Measurements from ENCODE around the gene TRANK1. TPM values are rescaled to one million over a fixed set of nuclear protein-coding genes. Genes with fewer than 3 reads are reported as not detected.
A peak's percentile ranks its signal among the peaks of the same experiment; 100 is the strongest.

The TRANK1 gene
- total RNA-seq, 6 donors from 2014 or later: 10.6 to 39.8 (median 28.1) TPM

GRCh38 chr3:36991923-36992805 lies 47.3 kb upstream of the TRANK1 start:
- ATAC-seq (ENCODE audit: low FRiP score in 2 of 2): peak in 1 of 2 donors; percentile 7
- Histone ChIP-seq H3K27ac (peak overlapping the region; percentile 95 to 100 (median 99)), H3K27me3 (no peaks in the 10 kb centered on the region), H3K4me1 (peaks cover 42 to 58% (median 49%) of the 10 kb centered on the region in 4 donors), H3K4me3 (peak overlapping the region; percentile 58 to 76 (median 61)), H3K9me3 (no peaks in the 10 kb centered on the region), H3K36me3 (peaks cover 4 to 20% (median 6%) of the 10 kb centered on the region in 4 donors)
- 13 to 14% methylated on average over 17 to 21 of the region's 24 CpGs for WGBS, 2 donors
- peak in 1 of 2 donors; percentile 33 for DNase-seq
- no peak for TF ChIP-seq EP300 (IDR thresholded peaks at IDR 0.05)
- peak in 1 of 6 experiments; percentile 18 for TF ChIP-seq CTCF (IDR thresholded peaks at IDR 0.05)
- no peak for TF ChIP-seq POLR2A (IDR thresholded peaks at IDR 0.05)

GRCh38 chr3:36991147-36991546 lies 46.3 kb upstream of the TRANK1 start:
- no peak for ATAC-seq (ENCODE audit: low FRiP score in 2 of 2)
- TF ChIP-seq EP300 (IDR thresholded peaks at IDR 0.05) (no peak), POLR2AphosphoS5 (IDR thresholded peaks at IDR 0.05) (no peak), POLR2A (IDR thresholded peaks at IDR 0.05) (no peak), CTCF (IDR thresholded peaks at IDR 0.05) (no peak)
- H3K4me1 ChIP-seq: peaks cover 42 to 58% (median 49%) of the 10 kb centered on the region in 4 donors
- WGBS, 2 donors: 58% methylated on average over 3 of the region's 3 CpGs
- H3K36me3 ChIP-seq: peaks cover 4 to 18% (median 9%) of the 10 kb centered on the region in 4 donors
- no peaks in the 10 kb centered on the region for H3K27me3 ChIP-seq
- H3K4me3 ChIP-seq: peak overlapping the region in 3 of 4 donors; percentile 61 to 76 (median 61)
- peak overlapping the region; percentile 95 to 100 (median 99) for H3K27ac ChIP-seq
- no peaks in the 10 kb centered on the region for H3K9me3 ChIP-seq
- DNase-seq: no peak

- Histone ChIP-seq H3K27ac (peak overlapping the region in 2 of 4 donors; percentile 55 to 67), H3K9me3 (no peaks in the 10 kb centered on the region), H3K4me1 (peaks cover 41 to 53% (median 46%) of the 10 kb centered on the region in 4 donors), H3K36me3 (peaks cover 17 to 25% (median 22%) of the 10 kb centered on the region in 4 donors), H3K27me3 (no peaks in the 10 kb centered on the region), H3K4me3 (peak overlapping the region in 2 of 4 donors; percentile 13 to 61)
- TF ChIP-seq CTCF (IDR thresholded peaks at IDR 0.05) (no peak), POLR2A (IDR thresholded peaks at IDR 0.05) (no peak), EP300 (IDR thresholded peaks at IDR 0.05) (no peak), POLR2AphosphoS5 (IDR thresholded peaks at IDR 0.05) (no peak)
- ATAC-seq (ENCODE audit: low FRiP score in 2 of 2) (no peak), DNase-seq (no peak)
Measured at GRCh38 chr3:36989568-36989967, 44.7 kb upstream of the TRANK1 start.

- H3K4me1 ChIP-seq: peaks cover 37 to 48% (median 42%) of the 10 kb centered on the region in 4 donors
- H3K9me3 ChIP-seq: no peaks in the 10 kb centered on the region
- H3K27ac ChIP-seq: peak overlapping the region in 2 of 4 donors; percentile 55 to 67
- H3K4me3 ChIP-seq: peak overlapping the region in 2 of 4 donors; percentile 13 to 61
- peaks cover 17 to 31% (median 27%) of the 10 kb centered on the region in 4 donors for H3K36me3 ChIP-seq
- no peaks in the 10 kb centered on the region for H3K27me3 ChIP-seq
- ATAC-seq (ENCODE audit: low FRiP score in 2 of 2): no peak
- no peak for TF ChIP-seq POLR2A (IDR thresholded peaks at IDR 0.05)
- no peak for TF ChIP-seq EP300 (IDR thresholded peaks at IDR 0.05)
- no peak for TF ChIP-seq POLR2AphosphoS5 (IDR thresholded peaks at IDR 0.05)
- no peak for TF ChIP-seq CTCF (IDR thresholded peaks at IDR 0.05)
- DNase-seq: no peak
- 38 to 63% methylated on average over 3 of the region's 3 CpGs for WGBS, 2 donors
Measured at GRCh38 chr3:36989005-36989404, 44.2 kb upstream of the TRANK1 start.

All from upper lobe of left lung (tissue), 6 donors.